ENCODE measurements around the gene TRAF1.

- TF ChIP-seq CTCF (IDR thresholded peaks at IDR 0.05), result no peak
- no peak for TF ChIP-seq POLR2A (IDR thresholded peaks at IDR 0.05)
Observed at GRCh38 chr9:120938851-120939250, 12.3 kb upstream of the TRAF1 start.
